Glutamatergic neuron (in vitro differentiated cells): ENCODE measurements around the gene SCIMP. TPM values are rescaled to one million over a fixed set of nuclear protein-coding genes. Genes with fewer than 3 reads are reported as not detected.

Experiments
- DNase-seq: peaks from one replicate; pipeline ENCODE4 v3.0.0; 2022
- H3K27ac Mint-ChIP-seq: one replicate; pipeline ENCODE4 v1.8.0; 2020; ENCODE audit warnings: mild to moderate bottlenecking, mixed read lengths, inconsistent platforms; ENCODE audit not compliant: unreplicated experiment
- H3K27me3 Mint-ChIP-seq: one replicate; pipeline ENCODE4 v1.8.0; 2020; ENCODE audit warnings: mild to moderate bottlenecking, moderate library complexity, mixed read lengths, inconsistent platforms; ENCODE audit not compliant: unreplicated experiment
- H3K36me3 Mint-ChIP-seq: one replicate; pipeline ENCODE4 v1.8.0; 2020; ENCODE audit warnings: mild to moderate bottlenecking, mixed read lengths, inconsistent platforms; ENCODE audit not compliant: unreplicated experiment
- H3K4me1 Mint-ChIP-seq: one replicate; pipeline ENCODE4 v1.8.0; 2020; ENCODE audit warnings: mild to moderate bottlenecking, low read depth, mixed read lengths, inconsistent platforms; ENCODE audit not compliant: unreplicated experiment
- H3K4me3 Mint-ChIP-seq: one replicate; pipeline ENCODE4 v1.8.0; 2020; ENCODE audit warnings: mild to moderate bottlenecking, mixed read lengths, inconsistent platforms; ENCODE audit not compliant: unreplicated experiment
- H3K9me3 Mint-ChIP-seq: one replicate; pipeline ENCODE4 v1.8.0; 2020; ENCODE audit warnings: mild to moderate bottlenecking, moderate library complexity, mixed read lengths, inconsistent platforms; ENCODE audit not compliant: unreplicated experiment
- total RNA-seq: library from RNA; stranded (reverse); fragmentation: NEBNext Ultra II Directional; extraction: Animal tissue kit (Norgen Biotek cat#: 25700); gene quantifications from one replicate; pipeline ENCODE4 v1.2.1, GENCODE V29; 2021; ENCODE audit not compliant: unreplicated experiment
- TF ChIP-seq, protein P1 (sequence below): fragments of 200-600 bp; sonication (generic); IDR thresholded peaks from one replicate; pipeline ENCODE4 v1.5.0; 2021; ENCODE audit not compliant: partially characterized antibody, unreplicated experiment

SCIMP gene
- total RNA-seq, 1 donor from 2014 or later = not detected

DNA sequence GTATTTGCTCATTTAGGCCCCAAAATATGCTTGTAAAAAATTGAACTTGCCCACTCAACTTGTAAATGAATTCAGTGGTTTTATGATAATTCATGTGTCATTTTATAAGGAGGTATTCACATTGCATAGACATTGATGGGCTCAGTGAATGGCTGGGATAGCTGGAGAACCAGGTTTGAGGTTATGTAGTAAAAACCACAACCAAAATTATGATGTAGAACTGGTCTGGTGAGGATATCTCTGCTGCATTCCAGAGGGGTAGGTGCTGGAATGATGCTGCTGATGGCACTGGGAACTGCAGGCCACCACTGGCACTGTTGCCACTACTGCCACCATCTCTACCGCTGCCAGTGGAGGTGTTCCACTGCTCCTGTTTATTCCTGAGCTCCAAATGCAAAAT, 25.9 kb upstream of the SCIMP start:
- Mint-ChIP-seq H3K4me3 (peak overlapping the region; percentile 30), H3K27ac (no peak overlapping the region), H3K27me3 (peaks cover 4% of the 10 kb centered on the region), H3K36me3 (no peaks in the 10 kb centered on the region), H3K4me1 (peaks cover 11% of the 10 kb centered on the region), H3K9me3 (peaks cover 5% of the 10 kb centered on the region)
- TF ChIP-seq, protein P1, sequence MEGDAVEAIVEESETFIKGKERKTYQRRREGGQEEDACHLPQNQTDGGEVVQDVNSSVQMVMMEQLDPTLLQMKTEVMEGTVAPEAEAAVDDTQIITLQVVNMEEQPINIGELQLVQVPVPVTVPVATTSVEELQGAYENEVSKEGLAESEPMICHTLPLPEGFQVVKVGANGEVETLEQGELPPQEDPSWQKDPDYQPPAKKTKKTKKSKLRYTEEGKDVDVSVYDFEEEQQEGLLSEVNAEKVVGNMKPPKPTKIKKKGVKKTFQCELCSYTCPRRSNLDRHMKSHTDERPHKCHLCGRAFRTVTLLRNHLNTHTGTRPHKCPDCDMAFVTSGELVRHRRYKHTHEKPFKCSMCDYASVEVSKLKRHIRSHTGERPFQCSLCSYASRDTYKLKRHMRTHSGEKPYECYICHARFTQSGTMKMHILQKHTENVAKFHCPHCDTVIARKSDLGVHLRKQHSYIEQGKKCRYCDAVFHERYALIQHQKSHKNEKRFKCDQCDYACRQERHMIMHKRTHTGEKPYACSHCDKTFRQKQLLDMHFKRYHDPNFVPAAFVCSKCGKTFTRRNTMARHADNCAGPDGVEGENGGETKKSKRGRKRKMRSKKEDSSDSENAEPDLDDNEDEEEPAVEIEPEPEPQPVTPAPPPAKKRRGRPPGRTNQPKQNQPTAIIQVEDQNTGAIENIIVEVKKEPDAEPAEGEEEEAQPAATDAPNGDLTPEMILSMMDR = no peak
- DNase-seq = no peak

DNA sequence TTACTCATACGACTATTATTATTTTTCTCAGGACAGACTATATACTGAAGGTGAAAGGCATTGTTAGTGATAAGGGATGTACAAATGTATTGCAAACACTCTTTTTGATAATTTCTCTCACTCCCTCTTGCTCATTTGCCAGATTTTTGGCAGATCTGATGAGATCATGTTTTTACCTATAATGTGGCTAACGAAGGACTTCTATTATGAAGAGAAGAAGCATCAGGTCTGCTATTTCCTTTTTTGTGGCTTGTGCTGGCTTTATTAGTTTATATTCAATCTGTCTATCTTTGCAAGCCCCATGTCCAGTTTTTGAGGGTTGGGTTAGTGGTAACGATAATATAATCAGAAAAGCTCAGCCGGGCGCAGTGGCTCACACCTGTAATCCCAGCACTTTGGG, 22.5 kb upstream of the SCIMP start:
- H3K27ac Mint-ChIP-seq = no peak overlapping the region
- no peak overlapping the region for H3K4me3 Mint-ChIP-seq
- no peak for DNase-seq
- H3K4me1 Mint-ChIP-seq = peaks cover 12% of the 10 kb centered on the region
- no peaks in the 10 kb centered on the region for H3K36me3 Mint-ChIP-seq
- TF ChIP-seq, protein P1 = no peak
- peaks cover 1% of the 10 kb centered on the region for H3K9me3 Mint-ChIP-seq
- peaks cover 4% of the 10 kb centered on the region for H3K27me3 Mint-ChIP-seq

DNA sequence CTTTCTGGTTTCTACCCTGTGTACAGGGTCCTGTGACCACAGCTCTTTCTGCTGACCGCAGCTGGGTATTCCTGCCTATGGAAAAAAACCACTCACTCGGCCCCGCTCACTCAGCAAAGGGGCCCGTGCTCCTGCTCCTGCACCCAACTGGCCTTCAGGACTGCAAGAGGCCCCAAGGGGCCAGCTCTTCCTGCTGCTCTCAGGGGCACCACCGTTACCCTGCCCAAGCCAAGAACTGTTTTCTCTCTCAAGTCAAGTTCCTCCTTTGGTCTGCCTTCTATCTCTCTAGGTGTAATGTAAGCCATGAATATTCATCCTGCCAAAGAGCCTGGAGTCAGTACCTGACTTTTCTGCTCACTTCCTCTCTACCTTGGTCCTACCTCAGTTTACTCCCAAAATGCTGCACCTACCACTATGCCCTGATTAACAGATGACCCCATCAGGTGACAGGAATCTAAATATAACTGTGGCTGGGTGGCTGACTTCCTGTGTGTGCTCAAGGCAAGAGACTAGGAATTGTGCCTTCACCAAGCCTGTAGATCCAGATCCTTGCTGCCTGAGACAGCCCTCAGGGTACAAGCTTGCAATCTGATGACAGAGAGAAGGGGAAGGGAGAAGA, 20.4 kb upstream of the SCIMP start:
- H3K36me3 Mint-ChIP-seq = no peaks in the 10 kb centered on the region
- peaks cover 1% of the 10 kb centered on the region for H3K9me3 Mint-ChIP-seq
- DNase-seq = no peak
- H3K27ac Mint-ChIP-seq = no peak overlapping the region
- peaks cover 8% of the 10 kb centered on the region for H3K4me1 Mint-ChIP-seq
- H3K27me3 Mint-ChIP-seq = peaks cover 1% of the 10 kb centered on the region
- TF ChIP-seq, protein P1 = no peak
- H3K4me3 Mint-ChIP-seq = no peak overlapping the region

DNA sequence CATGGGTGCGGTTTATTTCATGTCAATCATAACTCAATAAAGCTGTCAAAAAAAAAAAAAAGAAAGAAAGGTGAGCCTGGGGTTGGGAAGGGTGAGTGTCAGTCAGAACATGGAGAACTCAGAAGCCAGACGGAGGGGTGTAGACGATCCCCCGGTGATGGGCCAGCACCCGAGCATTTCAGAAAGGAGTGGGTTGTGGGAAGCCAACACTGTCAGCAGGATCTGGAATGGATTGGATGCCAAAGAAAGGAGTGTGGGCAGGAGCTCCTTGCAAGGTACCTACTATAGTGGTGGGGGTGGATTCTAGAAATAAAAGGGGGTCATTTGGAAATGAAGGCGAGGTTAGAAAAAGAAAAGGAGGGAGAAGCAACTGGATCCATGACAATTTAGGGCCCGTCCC, 19.8 kb upstream of the SCIMP start:
- no peaks in the 10 kb centered on the region for H3K36me3 Mint-ChIP-seq
- H3K9me3 Mint-ChIP-seq = peaks cover 1% of the 10 kb centered on the region
- TF ChIP-seq, protein P1 = no peak
- peaks cover 1% of the 10 kb centered on the region for H3K27me3 Mint-ChIP-seq
- no peak overlapping the region for H3K4me3 Mint-ChIP-seq
- H3K4me1 Mint-ChIP-seq = peaks cover 8% of the 10 kb centered on the region
- H3K27ac Mint-ChIP-seq = no peak overlapping the region
- no peak for DNase-seq

DNA sequence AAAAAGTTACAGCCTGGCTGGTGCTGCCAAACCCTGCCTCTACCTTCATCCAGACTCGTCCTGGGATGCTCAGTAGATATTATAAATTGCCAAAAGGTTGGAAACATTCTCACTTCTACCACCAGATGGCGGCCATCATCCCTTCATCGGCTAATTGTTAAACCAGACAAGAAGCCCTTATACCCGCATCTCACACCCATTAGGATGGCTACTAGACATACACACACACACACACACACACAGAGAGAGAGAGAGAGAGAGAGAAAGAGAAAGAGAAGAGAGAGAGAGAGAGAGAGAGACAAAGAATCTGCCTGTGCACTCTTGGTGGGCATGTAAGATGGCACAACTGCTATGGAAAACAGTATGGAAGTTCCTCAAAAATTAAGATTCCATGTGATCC, 15.0 kb upstream of the SCIMP start:
- no peaks in the 10 kb centered on the region for H3K27me3 Mint-ChIP-seq
- TF ChIP-seq, protein P1 = peak; percentile 74
- H3K9me3 Mint-ChIP-seq = no peaks in the 10 kb centered on the region
- H3K4me1 Mint-ChIP-seq = no peaks in the 10 kb centered on the region
- peak; percentile 50 for DNase-seq
- H3K36me3 Mint-ChIP-seq = no peaks in the 10 kb centered on the region
- H3K27ac Mint-ChIP-seq = no peak overlapping the region
- no peak overlapping the region for H3K4me3 Mint-ChIP-seq
